ENCODE measurements around the gene BTN1A1.

Gene BTN1A1

DNA sequence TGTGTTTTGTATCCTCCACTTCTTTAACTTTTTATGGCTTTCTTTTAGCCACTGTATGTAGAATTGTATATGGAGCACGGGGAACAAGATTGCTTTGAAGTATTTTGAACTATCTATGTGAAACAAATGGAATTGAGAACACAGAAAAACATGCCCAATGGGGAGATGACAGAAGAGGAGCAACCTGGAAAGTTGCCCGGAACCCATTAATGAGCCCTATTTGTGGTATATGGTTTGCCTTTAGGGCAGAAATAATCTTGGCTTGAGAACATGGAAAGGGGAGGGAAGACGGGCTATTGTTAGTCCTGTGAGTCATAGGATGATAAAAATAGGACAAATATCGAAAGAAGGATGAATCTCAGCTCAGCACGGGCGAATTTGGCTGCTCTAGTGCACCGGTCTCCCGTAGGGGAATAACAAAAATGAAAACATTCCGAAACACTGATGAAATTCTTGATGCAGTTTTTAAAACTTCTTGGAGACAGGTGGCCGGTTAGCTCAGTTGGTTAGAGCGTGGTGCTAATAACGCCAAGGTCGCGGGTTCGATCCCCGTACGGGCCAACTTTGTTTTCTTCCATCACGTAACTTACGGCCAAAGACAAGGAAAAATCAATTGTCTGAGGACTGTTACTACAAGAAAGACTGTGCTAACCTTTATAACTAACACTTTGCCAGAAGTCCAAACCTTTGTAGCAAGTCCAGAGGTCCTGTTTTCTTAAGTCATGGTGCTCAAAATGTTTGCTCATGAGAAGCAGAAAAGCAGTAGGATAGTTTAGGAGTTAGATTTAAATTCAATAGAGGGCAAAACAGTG is 53.7 kb downstream of the BTN1A1 start (continued):
- TF ChIP-seq ZNF555 (tag by site-specific recombination; conservative IDR thresholded peaks at IDR 0.05) (no peak), KLF10 (tag by site-specific recombination; IDR thresholded peaks at IDR 0.05) (peak; percentile 25; the same call in 1 of the 2 replicates), ZNF558 (tag by site-specific recombination; IDR thresholded peaks at IDR 0.05) (peak; percentile 22; the same call in 1 of the 2 replicates), OVOL3 (tag by site-specific recombination; IDR thresholded peaks at IDR 0.05) (no peak), ZNF585B (tag by site-specific recombination; IDR thresholded peaks at IDR 0.05) (no peak), ZNF624 (tag by site-specific recombination; IDR thresholded peaks at IDR 0.05) (no peak), SP7 (tag by site-specific recombination; IDR thresholded peaks at IDR 0.05) (peak; percentile 73), IKZF3 (tag by site-specific recombination; IDR thresholded peaks at IDR 0.05) (peak; percentile 63), ZBTB7A (tag by site-specific recombination; IDR thresholded peaks at IDR 0.05; ENCODE audit: low read depth) (no peak), KLF16 (tag by site-specific recombination; IDR thresholded peaks at IDR 0.05) (no peak), ZNF664 (tag by site-specific recombination; IDR thresholded peaks at IDR 0.05) (0 out of 2 replicates have a peak, but pooled peaks have one; percentile 14), ZNF184 (tag by site-specific recombination; IDR thresholded peaks at IDR 0.05) (peak; percentile 68), FEZF1 (tag by site-specific recombination; IDR thresholded peaks at IDR 0.05) (peak; percentile 48; the same call in 1 of the 2 replicates), PRDM1 (tag by site-specific recombination; IDR thresholded peaks at IDR 0.05) (peak; percentile 36; the same call in 1 of the 2 replicates), YY1 (tag by site-specific recombination; IDR thresholded peaks at IDR 0.05) (peak; percentile 25; the same call in 1 of the 2 replicates), ZNF24 (tag by site-specific recombination; IDR thresholded peaks at IDR 0.05) (no peak; the same call in 1 of the 2 replicates)
- TF ChIP-seq, protein P1, sequence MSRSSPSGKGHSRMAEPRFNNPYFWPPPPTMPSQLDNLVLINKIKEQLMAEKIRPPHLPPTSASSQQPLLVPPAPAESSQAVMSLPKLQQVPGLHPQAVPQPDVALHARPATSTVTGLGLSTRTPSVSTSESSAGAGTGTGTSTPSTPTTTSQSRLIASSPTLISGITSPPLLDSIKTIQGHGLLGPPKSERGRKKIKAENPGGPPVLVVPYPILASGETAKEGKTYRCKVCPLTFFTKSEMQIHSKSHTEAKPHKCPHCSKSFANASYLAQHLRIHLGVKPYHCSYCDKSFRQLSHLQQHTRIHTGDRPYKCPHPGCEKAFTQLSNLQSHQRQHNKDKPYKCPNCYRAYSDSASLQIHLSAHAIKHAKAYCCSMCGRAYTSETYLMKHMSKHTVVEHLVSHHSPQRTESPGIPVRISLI (tag by site-specific recombination; IDR thresholded peaks at IDR 0.05): no peak; the same call in 1 of the 2 replicates
- TF ChIP-seq, protein P2, sequence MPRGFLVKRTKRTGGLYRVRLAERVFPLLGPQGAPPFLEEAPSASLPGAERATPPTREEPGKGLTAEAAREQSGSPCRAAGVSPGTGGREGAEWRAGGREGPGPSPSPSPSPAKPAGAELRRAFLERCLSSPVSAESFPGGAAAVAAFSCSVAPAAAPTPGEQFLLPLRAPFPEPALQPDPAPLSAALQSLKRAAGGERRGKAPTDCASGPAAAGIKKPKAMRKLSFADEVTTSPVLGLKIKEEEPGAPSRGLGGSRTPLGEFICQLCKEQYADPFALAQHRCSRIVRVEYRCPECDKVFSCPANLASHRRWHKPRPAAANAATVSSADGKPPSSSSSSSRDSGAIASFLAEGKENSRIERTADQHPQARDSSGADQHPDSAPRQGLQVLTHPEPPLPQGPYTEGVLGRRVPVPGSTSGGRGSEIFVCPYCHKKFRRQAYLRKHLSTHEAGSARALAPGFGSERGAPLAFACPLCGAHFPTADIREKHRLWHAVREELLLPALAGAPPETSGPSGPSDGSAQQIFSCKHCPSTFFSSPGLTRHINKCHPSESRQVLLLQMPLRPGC (tag by site-specific recombination; IDR thresholded peaks at IDR 0.05): peak; percentile 45
- TF ChIP-seq, protein P3, sequence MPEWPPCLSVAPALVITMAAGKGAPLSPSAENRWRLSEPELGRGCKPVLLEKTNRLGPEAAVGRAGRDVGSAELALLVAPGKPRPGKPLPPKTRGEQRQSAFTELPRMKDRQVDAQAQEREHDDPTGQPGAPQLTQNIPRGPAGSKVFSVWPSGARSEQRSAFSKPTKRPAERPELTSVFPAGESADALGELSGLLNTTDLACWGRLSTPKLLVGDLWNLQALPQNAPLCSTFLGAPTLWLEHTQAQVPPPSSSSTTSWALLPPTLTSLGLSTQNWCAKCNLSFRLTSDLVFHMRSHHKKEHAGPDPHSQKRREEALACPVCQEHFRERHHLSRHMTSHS (tag by site-specific recombination; IDR thresholded peaks at IDR 0.05): no peak
- TF ChIP-seq, protein P4, sequence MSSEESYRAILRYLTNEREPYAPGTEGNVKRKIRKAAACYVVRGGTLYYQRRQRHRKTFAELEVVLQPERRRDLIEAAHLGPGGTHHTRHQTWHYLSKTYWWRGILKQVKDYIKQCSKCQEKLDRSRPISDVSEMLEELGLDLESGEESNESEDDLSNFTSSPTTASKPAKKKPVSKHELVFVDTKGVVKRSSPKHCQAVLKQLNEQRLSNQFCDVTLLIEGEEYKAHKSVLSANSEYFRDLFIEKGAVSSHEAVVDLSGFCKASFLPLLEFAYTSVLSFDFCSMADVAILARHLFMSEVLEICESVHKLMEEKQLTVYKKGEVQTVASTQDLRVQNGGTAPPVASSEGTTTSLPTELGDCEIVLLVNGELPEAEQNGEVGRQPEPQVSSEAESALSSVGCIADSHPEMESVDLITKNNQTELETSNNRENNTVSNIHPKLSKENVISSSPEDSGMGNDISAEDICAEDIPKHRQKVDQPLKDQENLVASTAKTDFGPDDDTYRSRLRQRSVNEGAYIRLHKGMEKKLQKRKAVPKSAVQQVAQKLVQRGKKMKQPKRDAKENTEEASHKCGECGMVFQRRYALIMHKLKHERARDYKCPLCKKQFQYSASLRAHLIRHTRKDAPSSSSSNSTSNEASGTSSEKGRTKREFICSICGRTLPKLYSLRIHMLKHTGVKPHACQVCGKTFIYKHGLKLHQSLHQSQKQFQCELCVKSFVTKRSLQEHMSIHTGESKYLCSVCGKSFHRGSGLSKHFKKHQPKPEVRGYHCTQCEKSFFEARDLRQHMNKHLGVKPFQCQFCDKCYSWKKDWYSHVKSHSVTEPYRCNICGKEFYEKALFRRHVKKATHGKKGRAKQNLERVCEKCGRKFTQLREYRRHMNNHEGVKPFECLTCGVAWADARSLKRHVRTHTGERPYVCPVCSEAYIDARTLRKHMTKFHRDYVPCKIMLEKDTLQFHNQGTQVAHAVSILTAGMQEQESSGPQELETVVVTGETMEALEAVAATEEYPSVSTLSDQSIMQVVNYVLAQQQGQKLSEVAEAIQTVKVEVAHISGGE (tag by site-specific recombination; conservative IDR thresholded peaks at IDR 0.05; ENCODE audit: low read depth): no peak
- TF ChIP-seq, protein P5, sequence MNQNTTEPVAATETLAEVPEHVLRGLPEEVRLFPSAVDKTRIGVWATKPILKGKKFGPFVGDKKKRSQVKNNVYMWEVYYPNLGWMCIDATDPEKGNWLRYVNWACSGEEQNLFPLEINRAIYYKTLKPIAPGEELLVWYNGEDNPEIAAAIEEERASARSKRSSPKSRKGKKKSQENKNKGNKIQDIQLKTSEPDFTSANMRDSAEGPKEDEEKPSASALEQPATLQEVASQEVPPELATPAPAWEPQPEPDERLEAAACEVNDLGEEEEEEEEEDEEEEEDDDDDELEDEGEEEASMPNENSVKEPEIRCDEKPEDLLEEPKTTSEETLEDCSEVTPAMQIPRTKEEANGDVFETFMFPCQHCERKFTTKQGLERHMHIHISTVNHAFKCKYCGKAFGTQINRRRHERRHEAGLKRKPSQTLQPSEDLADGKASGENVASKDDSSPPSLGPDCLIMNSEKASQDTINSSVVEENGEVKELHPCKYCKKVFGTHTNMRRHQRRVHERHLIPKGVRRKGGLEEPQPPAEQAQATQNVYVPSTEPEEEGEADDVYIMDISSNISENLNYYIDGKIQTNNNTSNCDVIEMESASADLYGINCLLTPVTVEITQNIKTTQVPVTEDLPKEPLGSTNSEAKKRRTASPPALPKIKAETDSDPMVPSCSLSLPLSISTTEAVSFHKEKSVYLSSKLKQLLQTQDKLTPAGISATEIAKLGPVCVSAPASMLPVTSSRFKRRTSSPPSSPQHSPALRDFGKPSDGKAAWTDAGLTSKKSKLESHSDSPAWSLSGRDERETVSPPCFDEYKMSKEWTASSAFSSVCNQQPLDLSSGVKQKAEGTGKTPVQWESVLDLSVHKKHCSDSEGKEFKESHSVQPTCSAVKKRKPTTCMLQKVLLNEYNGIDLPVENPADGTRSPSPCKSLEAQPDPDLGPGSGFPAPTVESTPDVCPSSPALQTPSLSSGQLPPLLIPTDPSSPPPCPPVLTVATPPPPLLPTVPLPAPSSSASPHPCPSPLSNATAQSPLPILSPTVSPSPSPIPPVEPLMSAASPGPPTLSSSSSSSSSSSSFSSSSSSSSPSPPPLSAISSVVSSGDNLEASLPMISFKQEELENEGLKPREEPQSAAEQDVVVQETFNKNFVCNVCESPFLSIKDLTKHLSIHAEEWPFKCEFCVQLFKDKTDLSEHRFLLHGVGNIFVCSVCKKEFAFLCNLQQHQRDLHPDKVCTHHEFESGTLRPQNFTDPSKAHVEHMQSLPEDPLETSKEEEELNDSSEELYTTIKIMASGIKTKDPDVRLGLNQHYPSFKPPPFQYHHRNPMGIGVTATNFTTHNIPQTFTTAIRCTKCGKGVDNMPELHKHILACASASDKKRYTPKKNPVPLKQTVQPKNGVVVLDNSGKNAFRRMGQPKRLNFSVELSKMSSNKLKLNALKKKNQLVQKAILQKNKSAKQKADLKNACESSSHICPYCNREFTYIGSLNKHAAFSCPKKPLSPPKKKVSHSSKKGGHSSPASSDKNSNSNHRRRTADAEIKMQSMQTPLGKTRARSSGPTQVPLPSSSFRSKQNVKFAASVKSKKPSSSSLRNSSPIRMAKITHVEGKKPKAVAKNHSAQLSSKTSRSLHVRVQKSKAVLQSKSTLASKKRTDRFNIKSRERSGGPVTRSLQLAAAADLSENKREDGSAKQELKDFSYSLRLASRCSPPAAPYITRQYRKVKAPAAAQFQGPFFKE (tag by site-specific recombination; IDR thresholded peaks at IDR 0.05; ENCODE audit: borderline replicate concordance): no peak
- TF ChIP-seq, protein P6, sequence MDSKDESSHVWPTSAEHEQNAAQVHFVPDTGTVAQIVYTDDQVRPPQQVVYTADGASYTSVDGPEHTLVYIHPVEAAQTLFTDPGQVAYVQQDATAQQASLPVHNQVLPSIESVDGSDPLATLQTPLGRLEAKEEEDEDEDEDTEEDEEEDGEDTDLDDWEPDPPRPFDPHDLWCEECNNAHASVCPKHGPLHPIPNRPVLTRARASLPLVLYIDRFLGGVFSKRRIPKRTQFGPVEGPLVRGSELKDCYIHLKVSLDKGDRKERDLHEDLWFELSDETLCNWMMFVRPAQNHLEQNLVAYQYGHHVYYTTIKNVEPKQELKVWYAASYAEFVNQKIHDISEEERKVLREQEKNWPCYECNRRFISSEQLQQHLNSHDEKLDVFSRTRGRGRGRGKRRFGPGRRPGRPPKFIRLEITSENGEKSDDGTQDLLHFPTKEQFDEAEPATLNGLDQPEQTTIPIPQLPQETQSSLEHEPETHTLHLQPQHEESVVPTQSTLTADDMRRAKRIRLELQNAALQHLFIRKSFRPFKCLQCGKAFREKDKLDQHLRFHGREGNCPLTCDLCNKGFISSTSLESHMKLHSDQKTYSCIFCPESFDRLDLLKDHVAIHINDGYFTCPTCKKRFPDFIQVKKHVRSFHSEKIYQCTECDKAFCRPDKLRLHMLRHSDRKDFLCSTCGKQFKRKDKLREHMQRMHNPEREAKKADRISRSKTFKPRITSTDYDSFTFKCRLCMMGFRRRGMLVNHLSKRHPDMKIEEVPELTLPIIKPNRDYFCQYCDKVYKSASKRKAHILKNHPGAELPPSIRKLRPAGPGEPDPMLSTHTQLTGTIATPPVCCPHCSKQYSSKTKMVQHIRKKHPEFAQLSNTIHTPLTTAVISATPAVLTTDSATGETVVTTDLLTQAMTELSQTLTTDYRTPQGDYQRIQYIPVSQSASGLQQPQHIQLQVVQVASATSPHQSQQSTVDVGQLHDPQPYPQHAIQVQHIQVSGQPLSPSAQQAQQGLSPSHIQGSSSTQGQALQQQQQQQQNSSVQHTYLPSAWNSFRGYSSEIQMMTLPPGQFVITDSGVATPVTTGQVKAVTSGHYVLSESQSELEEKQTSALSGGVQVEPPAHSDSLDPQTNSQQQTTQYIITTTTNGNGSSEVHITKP (tag by site-specific recombination; IDR thresholded peaks at IDR 0.05): peak; percentile 49; the same call in 1 of the 2 replicates
